Middle frontal gyrus (tissue), 1 donor: ENCODE data around the gene ARMCX4.
"Not testable (repeated sequence)": the region's sequence is repeated elsewhere in the genome, so short reads cannot be mapped to it uniquely, and the experiment has no call there.

Experiments used
- DNase-seq: peaks from one replicate; pipeline ENCODE4 v3.0.0-alpha.2; 2015; ENCODE audit warnings: low spot score; ENCODE audit errors: extremely low spot score

The ARMCX4 gene

GRCh38 chrX:101485212-101485949 is at the start of gene ARMCX4:
ARMCX4 (plus strand) TSS chrX:101485456; CDS start chrX:101488590, 3,134 bp downstream.
- no peak for DNase-seq

GRCh38 chrX:101442085-101442484 is 43.2 kb upstream of the ARMCX4 start:
- no peak for DNase-seq

- DNase-seq, result no peak
Observed at GRCh38 chrX:101449279-101449678, 36.0 kb upstream of the ARMCX4 start.

GRCh38 chrX:101450085-101450484 is 35.2 kb upstream of the ARMCX4 start:
- DNase-seq, result no peak

DNA sequence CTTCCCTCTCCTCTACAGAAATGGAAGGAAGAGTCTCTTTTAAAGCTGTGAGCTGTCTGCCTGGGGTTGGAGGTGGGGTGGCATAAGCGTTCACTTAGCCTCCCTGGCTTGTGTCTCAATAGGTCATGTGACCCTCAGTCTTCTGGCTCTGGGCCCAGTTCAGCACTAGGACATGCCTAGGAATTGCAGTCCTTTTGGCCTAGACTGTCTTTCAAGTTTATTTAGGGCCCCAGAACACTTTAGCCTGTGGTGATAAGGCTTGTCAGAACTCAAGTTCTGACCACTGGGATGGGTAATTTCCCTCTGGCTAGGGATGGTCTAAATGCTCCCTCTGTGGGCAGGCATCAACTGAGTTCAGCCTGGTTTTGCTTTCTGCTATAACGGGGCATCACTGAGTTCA is 34.3 kb upstream of the ARMCX4 start:
- no peak for DNase-seq

- DNase-seq, result no peak
Observed at GRCh38 chrX:101452056-101452455, 33.2 kb upstream of the ARMCX4 start.

GRCh38 chrX:101460669-101461068 is 24.6 kb upstream of the ARMCX4 start:
- DNase-seq, result no peak

GRCh38 chrX:101462892-101463291 is 22.4 kb upstream of the ARMCX4 start:
- no peak for DNase-seq

DNA sequence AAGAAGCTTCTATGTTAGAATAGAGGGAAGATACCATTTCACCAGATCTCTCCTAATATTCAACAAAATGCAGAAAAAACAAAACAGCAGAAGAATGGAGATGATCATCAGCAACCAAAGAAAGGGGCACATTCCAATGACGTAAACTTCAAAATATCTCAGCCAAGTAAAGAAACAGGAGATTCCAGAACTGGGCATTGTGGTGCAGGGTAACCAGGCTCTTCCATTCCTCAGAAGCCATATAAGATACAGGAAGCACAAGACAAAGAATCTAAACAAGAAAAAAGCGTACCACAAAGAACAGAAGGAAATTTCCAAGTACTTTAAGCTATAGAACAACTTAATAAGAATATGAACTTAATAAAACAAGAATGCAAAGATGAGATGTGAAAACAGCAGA is 6.9 kb upstream of the ARMCX4 start:
- DNase-seq, result no peak

- no peak for DNase-seq
Observed at GRCh38 chrX:101482296-101482695, 3.0 kb upstream of the ARMCX4 start.

DNA sequence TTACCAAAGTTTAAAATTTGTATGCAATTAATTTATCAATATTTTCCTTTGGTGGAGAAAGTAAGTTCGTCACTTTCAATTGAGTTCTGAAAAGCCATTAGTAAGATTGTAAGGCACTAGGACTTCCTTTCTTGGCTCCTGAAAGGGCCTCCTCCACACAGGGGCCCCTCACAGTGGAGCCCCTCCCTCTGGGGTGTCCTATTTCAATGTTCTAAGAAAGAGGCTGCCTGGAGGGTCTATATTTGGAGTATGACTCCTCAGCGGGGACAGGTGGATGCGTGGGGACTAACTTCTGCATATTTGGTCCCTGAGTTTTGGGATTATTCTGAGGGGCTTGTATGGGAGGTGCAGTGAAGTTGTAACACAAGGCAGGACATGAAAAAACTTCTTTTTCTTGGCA is 1.6 kb upstream of the ARMCX4 start:
- no peak for DNase-seq

- DNase-seq, result no peak
Observed at GRCh38 chrX:101484135-101484534, 1.1 kb upstream of the ARMCX4 start.

DNA sequence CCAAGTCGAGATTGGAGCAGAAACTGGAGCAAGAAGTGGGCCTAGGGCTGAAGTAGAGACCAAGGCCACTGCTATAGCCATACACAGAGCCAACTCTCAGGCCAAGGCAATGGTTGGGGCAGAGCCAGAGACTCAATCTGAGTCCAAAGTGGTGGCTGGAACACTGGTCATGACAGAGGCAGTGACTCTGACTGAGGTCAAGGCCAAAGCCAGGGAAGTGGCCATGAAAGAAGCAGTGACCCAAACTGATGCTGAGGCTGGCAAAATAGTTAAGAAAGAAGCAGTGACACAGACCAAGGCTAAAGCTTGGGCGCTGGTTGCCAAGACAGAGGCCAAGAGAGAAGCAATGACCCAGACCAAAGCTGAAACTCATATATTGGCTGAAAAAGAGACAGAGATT is 3.5 kb downstream of the ARMCX4 start:
- no peak for DNase-seq

GRCh38 chrX:101491943-101492342 is 6.7 kb downstream of the ARMCX4 start:
- DNase-seq, result no peak

GRCh38 chrX:101493225-101493624 is 8.0 kb downstream of the ARMCX4 start:
- no peak for DNase-seq

DNA sequence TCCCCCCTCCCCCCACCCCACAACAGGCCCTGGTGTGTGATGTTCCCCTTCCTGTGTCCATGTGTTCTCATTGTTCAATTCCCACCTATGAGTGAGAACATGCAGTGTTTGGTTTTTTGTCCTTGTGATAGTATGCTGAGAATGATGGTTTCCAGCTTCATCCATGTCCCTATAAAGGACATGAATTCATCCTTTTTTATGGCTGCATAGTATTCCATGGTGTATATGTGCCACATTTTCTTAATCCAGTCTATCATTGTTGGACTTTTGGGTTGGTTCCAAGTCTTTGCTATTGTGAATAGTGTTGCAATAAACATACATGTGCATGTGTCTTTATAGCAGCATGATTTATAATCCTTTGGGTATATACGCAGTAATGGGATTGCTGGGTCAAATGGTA is 17.7 kb downstream of the ARMCX4 start:
- DNase-seq, result not testable (repeated sequence)

DNA sequence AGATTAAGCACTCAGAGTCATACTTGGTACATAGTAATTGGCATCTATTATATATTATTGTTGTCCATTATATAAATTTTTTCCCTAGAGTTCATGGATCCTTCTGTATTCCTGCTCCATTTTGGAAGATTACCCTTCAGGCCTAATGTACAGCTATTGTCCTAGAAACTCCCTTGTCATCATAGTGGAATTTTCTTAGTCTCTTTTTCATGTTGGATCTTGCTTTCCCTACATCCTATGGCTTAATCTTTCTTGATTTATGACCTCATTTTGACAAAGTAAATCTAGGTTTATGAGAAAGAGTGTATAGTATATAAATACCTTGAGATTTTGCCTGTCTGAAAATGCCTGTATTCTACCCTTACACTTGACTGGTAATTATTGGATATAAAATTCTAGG is 22.1 kb downstream of the ARMCX4 start:
- no peak for DNase-seq

GRCh38 chrX:101507986-101508385 is 22.7 kb downstream of the ARMCX4 start:
- no peak for DNase-seq

- no peak for DNase-seq
Observed at GRCh38 chrX:101530944-101531343, 45.7 kb downstream of the ARMCX4 start.
